ENCODE data around the gene CDH22.
A peak's percentile ranks its signal among the peaks of the same experiment; 100 is the strongest.

CDH22 gene

DNA sequence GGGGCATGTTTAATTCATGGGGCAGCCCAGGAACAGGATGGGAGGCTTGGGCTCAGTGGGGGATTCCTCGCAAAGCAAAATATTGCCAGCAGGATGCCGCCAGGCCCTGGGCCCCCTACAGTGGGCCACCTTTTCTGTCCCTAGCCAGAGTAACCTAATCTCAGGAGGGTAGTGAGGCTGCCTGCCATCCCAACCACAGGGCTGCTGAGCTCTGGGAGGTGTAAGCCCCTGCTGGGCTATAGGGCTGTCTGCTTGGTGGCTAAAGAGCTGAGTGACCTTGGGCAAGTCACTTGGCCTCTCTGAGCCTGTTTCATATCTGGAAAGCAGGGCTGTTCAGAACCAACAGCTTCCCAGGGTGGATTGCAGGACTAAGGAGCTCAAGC, 35.7 kb upstream of the CDH22 start:
- no peak for DNase-seq

DNA sequence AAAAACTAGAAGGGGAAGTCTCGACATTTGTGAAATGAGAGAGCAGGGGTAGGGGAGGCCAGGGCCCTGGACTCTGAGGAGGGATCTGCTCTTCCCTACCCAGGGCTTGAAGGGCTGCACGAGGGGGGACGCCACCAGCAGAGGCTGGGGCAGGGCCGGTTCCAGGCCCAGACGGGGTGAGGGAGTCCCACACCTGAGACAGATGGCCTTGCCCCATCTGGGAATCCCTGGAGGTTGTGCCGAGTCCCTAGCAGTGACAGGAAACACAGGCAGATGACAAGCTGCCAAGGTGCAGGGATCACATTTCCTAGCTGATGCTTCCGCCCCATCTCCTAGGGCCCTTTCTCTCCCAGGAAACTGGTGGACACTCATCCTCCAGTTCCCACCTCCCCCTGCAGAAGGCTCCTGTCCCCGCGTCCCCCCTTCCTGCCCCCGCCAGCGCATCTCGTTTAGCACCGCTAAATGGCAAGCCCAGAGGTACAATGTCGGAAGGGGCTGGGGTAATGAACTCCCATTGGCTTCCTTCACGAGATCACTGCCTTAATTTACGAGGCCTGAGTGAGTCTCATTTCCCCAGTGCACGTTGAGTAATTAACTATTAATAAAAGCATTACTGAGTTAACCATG, 35.2 kb upstream of the CDH22 start:
- peak in 3 of 4 experiments; percentile 16 to 30 (median 24) for DNase-seq

DNA sequence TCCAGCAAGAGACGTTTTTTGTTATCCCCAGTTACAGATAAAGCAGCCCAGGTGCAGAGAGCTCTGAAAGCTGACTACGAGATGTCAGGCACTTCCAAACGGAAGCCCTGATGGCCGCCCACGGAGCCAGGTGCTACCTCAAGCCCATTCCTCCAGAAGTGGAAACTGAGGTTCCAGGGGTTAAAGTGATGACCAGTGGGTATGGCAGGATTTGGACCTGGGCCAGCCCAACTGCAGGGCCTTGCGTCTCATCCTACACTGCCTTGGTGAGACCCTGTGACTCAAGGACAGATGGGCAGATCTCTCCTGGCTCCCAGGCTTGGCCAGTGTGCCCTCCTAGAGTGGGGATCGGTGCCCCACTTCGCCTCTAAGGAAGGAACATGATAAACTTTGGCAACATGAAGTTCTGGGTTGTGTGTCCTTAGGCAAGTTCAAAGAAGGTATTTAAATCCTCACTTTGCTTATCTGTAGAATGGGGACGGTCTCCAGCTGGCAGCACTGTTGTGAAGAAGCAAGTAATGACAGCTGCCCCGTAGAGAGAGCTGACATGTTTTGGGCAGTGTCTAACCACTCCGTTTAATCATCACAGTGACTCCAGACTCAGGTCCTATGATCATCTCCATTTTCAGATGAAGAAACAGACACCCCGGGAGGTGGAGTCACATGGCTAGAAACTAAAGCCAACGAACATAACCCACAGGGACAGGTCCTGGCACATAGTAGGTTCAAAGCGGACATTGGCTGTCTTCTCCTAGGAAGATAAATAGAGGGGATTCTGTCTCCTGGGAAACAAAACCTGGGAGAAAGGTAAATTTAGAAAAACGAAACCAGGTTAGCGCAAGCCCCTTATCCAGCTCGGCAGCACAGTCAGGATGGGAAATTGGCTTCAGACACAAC, 34.4 kb upstream of the CDH22 start:
- DNase-seq, result peak in 3 of 4 experiments; percentile 15 to 25 (median 17)

DNA sequence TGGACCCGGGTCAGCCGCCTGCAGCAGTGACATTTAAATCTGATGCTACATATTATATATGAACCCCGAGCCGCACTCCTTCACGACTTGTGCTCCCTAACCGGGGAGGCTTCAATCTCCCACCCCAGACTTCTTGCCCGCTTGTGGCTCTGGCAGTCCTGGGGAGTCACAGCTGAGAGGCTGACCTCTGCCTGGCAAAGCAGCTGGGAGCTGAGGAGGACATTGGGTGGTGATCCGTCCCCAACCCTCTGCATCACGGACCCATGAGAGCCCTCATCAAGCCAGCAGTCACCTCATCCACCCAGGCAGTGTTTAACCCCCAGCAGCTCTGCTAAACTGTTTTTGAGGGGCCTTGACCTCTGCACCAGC, 33.7 kb upstream of the CDH22 start:
- DNase-seq, result no peak

DNA sequence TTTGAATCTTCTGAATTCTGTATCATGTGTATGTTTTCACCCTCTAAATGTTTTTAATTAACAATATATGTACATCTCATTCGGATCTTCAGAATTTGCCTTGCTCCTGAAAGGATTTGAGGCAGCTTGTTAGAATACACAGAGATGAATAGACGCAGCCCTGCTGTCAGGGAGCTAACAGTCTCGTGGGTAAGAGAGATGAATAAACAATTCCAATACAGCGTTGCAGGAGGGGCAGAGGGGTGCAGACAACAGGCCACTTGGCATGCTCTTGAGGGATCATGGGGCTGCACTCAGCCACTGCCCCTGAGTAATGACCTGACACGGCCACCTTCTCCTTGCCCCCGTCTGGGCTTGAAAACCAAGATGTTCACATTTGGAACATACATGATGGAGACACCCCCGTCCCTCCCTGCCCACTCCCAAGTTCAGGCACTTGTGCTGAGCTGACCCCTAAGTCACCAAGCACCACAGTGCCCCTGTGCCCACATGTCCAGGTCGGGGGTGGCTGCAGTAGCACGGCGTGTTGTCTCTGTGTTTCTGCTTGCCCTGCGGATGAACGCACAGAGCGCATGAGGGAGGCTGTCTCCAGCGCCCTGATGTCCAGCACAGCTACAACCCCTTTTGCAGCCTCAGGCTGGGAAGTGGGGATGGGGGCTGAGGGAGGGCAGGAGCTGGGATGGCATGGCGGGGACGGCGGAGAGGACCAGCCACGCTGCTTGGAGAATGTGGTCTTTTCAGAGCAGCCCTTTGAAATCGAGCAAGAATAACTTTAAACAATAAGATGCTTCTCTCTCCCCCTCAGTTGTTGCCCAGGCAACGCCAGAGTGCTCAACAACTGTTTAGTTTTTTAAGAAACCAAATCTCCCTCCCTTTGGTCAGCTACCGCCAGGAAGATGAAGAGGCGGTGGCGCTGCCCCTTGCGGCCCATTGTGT, 33.0 kb upstream of the CDH22 start:
- DNase-seq, result no peak

DNA sequence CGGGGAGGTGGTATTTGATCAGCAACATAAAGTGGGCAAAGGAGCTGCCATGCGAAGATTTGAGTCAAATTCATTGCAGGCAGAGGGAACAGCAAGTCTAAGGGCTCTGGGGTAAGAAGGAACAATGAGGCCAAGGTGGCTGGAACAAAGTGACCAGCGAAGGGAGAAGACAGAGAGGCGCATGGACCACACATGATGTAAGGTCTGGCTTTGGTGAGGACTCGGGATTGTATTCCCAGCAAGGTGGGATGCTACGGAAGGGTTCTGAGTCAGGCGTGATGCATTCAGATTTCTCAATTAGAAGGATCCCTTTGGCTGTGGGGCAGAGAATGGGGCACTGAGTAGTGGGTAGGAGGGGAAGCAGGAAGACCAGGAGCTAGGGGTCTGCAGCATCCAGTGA, 30.7 kb upstream of the CDH22 start:
- no peak for DNase-seq

DNA sequence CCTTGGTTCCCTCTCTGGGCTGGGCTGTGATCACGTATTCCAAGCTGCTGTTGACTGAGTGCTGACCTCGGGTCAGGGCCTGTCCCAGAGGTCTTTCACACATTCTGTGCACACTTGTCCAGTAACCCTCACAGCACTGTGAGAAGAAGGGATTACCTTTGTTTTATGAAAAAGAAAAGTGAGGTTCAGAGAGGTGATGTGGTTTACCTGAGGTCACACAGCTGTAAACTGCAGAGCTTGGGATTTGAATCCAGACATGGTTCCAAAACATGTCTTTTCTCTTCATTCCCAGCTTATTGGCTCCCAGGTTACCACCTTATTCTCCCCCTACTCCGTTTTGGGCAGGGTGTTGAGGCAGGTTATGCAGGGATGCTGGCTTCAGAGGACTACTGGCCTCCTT, 28.4 kb upstream of the CDH22 start:
- no peak for DNase-seq

DNA sequence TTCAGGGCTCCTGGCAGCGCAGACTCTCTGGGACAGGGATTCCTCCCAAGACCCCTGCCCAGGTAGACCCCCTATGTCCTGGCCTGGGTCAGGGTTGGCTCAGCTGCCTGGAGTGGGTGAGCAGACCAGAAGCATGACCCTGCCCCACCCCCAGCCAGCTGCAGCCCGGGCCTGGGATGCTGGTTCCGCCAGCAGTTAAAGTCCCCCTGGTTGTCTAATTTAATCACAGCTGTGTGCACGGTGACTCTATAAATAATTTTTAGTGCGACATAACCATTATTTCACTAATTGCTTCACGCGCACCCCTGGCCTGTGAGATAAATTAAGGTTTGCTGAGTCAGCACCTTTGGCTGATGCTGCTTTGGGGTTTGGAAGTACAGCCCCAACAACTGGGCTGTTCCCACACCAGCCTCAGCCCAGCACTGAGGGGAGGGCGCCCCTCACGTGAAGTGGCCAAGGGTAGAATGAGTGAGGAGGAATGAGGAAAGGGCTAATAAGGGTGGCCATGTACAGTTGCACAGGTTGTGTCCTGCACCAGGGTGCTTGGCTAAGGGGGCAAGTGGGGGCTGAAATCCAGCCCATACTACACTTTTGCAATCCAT, 26.1 kb upstream of the CDH22 start:
- no peak for DNase-seq

DNA sequence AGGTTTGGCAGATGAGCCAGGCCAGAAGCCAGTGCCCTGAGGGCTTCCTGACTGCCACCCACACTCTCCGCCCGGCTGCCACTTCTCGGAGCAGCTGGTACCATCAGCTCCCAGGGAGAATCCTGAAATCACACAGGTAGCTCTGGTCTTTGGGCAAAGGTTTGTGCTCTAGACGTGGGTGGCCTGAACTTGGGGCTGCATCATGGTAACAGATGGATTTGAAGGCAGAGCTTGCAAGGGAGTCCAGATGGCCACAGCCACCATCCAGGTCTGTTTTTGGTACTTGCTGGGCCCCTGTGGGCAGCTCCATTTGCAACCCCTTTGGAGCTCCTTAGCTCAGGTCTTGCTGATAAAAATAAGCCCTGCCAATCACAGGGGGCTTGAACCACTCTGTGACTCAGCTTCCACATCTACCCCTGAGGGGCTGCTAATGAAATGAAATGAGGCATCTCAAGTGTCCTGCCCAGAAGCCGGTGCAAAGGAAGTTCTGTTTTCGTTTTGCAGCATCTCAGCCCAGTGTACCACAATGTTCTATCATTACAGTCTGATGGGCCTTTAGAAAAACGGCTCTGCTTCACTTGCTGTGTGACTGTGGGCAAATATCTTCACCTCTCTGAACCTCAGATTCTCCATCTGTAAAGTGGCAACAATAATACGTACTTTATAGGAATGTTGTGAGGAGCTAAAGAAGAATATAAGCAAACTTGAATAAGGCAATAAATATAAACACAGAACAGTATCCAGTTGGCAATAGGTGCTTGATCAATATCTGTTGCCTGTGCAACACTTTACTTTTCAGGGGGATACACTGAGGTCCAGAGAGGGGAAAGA, 25.1 kb upstream of the CDH22 start:
- no peak for DNase-seq

DNA sequence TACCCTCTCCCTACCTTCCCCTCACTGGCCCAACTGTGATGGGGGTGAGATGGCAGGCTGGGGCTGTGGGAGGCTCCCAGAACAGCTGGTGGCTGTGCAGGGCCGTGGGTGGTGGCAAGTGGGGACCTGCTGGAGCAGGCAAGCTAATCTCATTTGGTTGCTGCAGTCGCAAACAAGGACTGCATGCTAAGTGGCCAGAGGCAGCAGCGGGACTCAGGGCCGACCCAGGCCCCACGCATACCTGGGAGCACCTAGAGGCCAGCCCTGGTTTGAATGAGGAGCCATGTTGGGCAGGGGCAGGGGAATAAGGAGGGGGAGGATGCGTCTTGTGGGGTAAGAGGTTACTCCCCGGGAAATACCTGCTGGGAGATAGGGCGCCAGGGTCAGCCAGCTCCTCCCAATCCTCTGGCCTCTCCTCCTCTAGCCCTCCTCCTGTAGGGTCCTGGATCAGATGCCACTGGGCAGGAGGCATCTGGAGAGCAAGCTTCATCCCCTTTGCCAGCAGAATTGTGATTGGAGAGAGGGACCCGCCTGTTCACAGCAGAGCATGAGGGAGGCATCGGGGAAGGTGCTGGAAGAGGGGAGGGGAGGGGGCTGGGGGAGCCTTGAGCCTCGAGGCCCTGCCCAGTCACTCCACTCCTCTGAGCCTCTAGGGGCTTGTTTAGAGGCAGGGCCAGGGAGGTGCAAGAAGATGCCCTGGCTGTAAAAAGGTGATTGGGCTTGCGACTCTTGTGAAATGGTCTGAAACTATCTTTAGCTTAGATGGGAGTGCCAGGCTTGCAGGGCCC, 24.3 kb upstream of the CDH22 start:
- no peak for DNase-seq

DNA sequence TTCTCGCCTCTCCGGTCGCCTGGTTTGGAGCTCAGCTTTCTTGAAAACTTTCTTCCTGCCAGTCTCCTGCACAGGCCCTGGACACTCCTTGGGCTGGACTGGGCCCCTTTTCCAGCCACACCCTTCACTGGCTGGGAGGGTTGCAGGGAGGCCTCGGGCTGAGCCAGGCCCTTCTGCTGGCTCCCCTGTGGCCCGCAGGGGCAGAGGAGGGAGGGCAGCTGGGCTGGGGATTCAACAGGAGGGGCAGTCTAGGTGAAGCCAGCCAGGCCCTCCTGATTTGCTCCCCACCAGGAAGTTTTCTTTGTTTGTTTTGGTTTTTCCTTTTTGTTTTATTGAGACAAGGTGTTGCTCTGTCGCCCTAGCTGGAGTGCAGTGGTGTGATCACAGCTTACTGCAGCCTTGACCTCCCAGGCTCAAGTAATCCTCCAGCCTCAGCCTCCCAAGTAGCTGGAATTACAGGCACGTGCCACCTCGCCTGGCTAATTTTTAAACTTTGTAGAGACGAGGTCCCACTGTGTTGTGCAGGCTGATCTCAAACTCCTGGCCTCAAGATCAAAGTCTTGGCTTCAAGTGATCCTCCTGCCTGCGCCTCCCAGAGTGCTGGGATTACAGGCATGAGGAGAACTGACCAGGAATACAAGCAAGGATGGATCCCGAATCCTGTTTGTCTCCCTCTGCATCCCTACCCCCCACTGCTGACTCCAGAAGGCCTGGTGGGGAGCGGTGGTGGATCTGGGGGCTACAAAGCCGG, 23.5 kb upstream of the CDH22 start:
- no peak for DNase-seq

DNA sequence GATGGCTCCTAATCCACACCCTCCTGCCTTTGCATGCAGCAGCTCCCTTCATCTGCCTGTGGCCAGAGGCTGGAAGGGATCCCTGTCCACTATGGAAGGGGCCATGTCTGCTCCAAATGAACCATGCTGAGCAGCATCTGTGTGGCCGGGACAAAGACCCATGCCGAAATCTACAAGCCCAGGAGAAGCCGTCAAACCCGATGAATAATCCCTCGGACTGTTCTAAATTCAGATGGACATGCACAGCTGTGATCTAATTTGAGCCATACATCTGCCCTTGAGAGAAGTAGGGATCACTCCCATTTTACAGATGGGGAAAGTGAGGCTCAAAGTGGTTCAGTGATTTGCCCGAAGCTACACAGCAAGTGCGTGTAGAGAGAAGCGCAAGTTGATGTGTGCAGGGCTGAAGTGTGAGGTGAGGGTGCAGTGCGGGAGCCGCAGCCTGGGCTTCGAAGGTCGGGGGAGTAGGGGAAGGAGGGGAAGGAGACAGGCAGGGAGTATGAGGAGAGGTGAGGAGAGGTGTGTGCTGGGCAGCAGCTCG, 22.6 kb upstream of the CDH22 start:
- no peak for DNase-seq

DNA sequence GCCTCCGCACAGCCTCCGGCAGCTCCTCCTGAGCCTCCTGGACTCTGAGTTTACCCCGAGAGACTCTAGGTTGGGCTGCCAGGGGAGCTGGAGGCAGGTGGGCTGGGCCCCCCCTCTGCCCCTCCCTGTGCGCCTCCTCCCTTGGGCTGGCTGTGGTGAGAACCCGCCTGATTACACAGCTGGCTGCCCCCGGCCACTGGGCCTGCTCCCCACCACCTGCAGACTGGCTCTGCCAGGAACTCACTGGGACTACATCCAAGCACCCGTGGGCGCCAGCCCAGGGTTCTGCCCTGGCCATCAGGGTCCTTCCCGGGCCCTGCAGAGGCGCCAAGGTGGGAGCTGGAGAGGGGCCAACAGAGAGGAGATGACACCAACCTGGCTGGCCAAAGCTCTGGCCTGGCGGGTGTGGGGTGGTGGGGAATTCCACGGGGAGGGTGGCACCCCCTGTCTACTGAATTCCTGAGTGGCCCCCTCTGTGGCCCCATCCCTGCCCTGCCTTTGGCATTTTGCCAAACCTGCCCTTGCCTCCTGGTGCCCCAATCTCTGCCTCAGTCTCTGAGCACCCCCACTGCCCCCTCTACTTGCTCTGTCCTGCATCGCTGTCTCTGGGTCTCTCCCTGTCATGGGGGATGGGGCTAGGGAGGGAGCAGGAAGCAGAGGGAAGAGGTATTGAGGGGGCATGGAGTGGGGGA, 21.9 kb upstream of the CDH22 start:
- no peak for DNase-seq

DNA sequence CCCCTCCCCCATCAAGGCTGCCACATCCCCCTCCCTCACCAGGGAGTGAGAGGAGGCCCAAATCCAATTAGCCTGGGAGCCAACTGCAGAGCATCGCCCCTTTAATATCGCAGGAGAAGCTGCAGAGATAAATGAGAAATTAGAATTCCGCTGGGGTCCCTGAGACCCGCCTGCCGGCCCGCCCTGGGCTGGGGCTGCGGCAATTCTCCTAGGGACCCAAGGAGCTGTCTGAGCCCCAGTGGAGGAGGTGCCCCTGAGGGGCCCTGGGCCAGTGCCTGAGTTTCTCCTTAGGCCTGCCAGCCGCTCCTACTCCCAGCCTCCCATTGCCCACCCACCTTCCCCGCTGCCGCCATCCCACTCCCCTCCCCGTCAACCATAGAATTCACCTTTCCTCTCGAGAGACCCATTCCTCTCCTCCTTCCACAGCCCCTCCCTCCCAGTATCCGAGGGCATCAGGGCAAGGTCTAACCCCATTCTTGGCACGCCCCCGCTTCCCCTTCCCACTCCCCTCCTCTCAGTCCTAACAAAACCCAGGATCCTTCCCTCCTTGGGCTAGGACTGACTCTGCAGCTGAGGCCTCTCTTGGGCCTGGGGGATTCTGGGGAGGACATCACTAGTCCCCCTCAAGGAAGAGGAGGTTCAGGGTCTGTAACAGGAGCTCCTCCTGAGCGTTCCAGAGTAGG, 20.0 kb upstream of the CDH22 start:
- no peak for DNase-seq

DNA sequence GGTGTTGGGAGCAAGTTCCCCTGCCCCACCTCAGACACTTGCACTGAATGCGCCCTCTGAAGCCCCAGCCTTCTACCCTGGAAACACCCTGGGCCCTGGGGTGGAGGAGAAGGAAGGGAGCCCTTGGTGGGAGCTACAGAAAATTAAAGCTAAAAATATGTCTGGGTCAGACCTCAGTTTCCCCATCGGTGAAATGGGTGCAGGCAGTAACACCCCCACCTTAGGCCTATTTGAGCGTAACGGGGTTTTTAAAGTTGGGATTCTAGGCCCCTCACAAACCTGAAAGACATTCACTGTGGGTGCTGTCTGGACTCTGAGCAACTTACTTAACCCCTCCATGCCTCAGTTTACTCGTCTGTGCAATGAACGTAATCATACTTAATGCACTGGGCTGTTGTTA, 19.3 kb upstream of the CDH22 start:
- DNase-seq, result no peak

DNA sequence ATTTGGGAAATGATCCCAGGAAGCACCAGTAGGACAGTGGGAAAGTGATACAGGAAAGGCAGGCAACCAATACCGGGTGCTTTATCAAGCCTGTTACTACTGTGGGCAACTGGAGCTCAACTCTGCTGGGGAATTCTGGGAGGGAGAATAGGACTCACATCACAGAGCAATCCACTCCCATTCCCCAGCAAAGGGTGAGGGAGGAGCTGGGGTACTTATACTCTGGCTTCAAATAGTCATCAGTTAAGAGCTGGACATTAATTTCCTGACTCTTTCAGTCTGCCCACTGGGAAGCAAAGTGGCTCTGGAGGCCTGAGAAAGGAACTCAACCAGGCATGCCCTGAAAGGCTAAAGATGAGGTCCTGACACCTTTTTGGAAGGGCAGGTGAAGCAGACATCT, 17.5 kb upstream of the CDH22 start:
- DNase-seq, result no peak

DNA sequence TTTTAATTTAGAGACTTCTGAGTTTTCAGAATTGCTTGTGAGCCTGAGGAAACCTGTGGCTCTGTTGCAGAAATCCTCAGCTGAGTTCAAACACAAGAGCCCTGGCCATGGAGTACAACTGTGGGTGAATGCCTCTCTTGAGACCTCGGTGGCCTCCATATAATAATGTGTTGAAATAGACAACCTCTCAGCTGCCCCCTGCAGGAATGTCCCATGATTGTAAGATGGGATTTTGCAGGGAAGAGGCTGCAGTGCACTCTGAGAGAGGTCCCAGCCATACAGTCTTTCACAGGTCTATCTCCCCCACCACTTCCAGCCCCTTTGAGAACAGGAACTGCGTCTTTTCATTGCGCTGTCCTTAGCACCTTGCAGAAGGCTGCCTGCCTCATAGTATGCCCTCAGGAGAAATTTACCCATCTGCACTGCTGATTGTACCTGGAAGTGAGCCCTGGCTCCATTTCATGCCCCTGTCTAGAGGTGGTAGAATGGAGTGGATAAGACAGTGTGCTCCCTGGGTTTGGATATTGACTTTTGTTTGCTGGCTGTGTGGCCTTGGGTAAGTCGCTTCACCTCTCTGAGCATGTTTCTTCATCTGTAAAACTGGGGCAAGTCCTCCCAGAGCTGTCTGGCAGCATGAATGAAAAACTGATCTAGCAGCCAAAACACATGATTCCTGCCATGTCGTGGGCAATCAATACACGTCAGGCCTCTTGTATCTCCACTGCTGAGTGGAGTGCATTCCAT, 16.8 kb upstream of the CDH22 start:
- peak; percentile 37 to 64 (median 54) for DNase-seq

DNA sequence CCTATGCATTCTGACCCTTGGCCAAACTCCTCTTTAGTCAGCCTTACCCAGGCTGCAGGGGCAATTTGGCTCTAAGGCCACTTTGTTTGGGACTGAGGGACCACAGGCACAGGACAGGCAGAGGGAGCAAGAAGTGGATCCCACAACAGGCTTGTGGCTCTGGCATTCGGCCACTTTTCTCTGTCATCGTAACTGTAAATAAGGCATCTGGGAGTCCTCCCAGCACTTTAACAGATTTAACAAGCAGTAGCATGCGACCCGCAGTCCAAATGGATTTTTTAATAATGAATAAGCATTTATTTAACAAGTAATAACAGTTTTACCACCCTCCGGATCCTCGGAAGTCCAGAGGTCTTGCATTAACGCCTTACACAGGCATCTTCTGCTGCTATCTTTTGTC, 16.1 kb upstream of the CDH22 start:
- DNase-seq, result no peak
